Immature natural killer cell (primary cell): Measurements from ENCODE around the gene SUMO3. TPM values are rescaled to one million over a fixed set of nuclear protein-coding genes. Genes with fewer than 3 reads are reported as not detected.

ENCODE experiments used
- DNase-seq, 3 donors: peaks; one replicate each; pipeline ENCODE4 v3.0.0; 2022; ENCODE audit warnings: mixed read lengths in 1 of 3
- H3K27ac Mint-ChIP-seq, 6 donors: one replicate each; pipeline ENCODE4 v1.8.0; 2020; ENCODE audit warnings: mixed read lengths in 6 of 6, mild to moderate bottlenecking in 5 of 6, inconsistent platforms in 4 of 6, moderate library complexity in 3 of 6
- H3K27me3 Mint-ChIP-seq, 3 donors: one replicate each; pipeline ENCODE4 v1.8.0; 2020 to 2021; ENCODE audit warnings: low read depth in 3 of 3, mild to moderate bottlenecking in 3 of 3, mixed read lengths in 3 of 3, moderate library complexity in 3 of 3, inconsistent platforms in 1 of 3
- H3K36me3 Mint-ChIP-seq, 3 donors: one replicate each; pipeline ENCODE4 v1.8.0; 2020; ENCODE audit warnings: mixed read lengths in 3 of 3, inconsistent platforms in 2 of 3, mild to moderate bottlenecking in 2 of 3
- H3K4me1 Mint-ChIP-seq, 2 donors: one replicate each; pipeline ENCODE4 v1.8.0; 2020; ENCODE audit warnings: inconsistent platforms in 2 of 2, mild to moderate bottlenecking in 2 of 2, mixed read lengths in 2 of 2, moderate library complexity in 1 of 2
- H3K4me3 Mint-ChIP-seq, 5 donors: one replicate each; pipeline ENCODE4 v1.8.0; 2020; ENCODE audit warnings: mild to moderate bottlenecking in 5 of 5, mixed read lengths in 5 of 5, inconsistent platforms in 3 of 5, moderate library complexity in 3 of 5
- H3K9me3 Mint-ChIP-seq, 6 donors: one replicate each; pipeline ENCODE4 v1.8.0; 2020; ENCODE audit warnings: mild to moderate bottlenecking in 6 of 6, mixed read lengths in 6 of 6, inconsistent platforms in 4 of 6, moderate library complexity in 3 of 6
- polyA plus RNA-seq, 3 donors: library from polyadenylated mRNA; unstranded; fragments of 300-500 nt; fragmentation: Illumina TruSeq; gene quantifications; one replicate each; pipeline ENCODE4 v1.2.3, GENCODE V29; 2021

Gene SUMO3
- polyA plus RNA-seq, 3 donors from 2014 or later: 85.2 to 95.7 (median 87.4) TPM

GRCh38 chr21:44815852-44816628 is 1.8 kb downstream of the SUMO3 start:
- no peak for DNase-seq
- H3K36me3 Mint-ChIP-seq: peaks cover under 1 to 4% (median 4%) of the 10 kb centered on the region in 3 donors
- peaks cover 0 to 2% (median 0%) of the 10 kb centered on the region in 6 donors for H3K9me3 Mint-ChIP-seq
- H3K4me3 Mint-ChIP-seq: peak overlapping the region; percentile 74 to 79 (median 76)
- peaks cover 0 to 15% (median 2%) of the 10 kb centered on the region in 3 donors for H3K27me3 Mint-ChIP-seq
- H3K27ac Mint-ChIP-seq: peak overlapping the region in 4 of 6 donors; percentile 60 to 73 (median 66)
- peaks cover 0 to 13% of the 10 kb centered on the region in 2 donors for H3K4me1 Mint-ChIP-seq

GRCh38 chr21:44815225-44815624 is 2.6 kb downstream of the SUMO3 start:
- Mint-ChIP-seq H3K9me3 (peaks cover 0 to 1% (median 0%) of the 10 kb centered on the region in 6 donors), H3K4me3 (no peak overlapping the region), H3K27ac (peak overlapping the region in 1 of 6 donors; percentile 13), H3K27me3 (peaks cover 0 to 12% (median 5%) of the 10 kb centered on the region in 3 donors), H3K4me1 (peaks cover 0 to 15% of the 10 kb centered on the region in 2 donors), H3K36me3 (peaks cover 4% of the 10 kb centered on the region in 3 donors)
- DNase-seq: no peak

GRCh38 chr21:44814498-44815023 is 3.3 kb downstream of the SUMO3 start:
- DNase-seq: no peak
- Mint-ChIP-seq H3K4me3 (no peak overlapping the region), H3K9me3 (no peaks in the 10 kb centered on the region), H3K27me3 (peaks cover 0 to 10% (median 5%) of the 10 kb centered on the region in 3 donors), H3K27ac (peak overlapping the region in 2 of 6 donors; percentile 16 to 22), H3K4me1 (peaks cover 0 to 17% of the 10 kb centered on the region in 2 donors), H3K36me3 (peaks cover 4 to 6% (median 4%) of the 10 kb centered on the region in 3 donors)

- peaks cover 4 to 13% (median 10%) of the 10 kb centered on the region in 3 donors for H3K36me3 Mint-ChIP-seq
- DNase-seq: no peak
- H3K4me3 Mint-ChIP-seq: no peak overlapping the region
Observed at GRCh38 chr21:44813727-44814126, 4.1 kb downstream of the SUMO3 start.

GRCh38 chr21:44813149-44813548 is 4.7 kb downstream of the SUMO3 start:
- Mint-ChIP-seq H3K27ac (no peak overlapping the region), H3K4me1 (peaks cover 0 to 17% of the 10 kb centered on the region in 2 donors), H3K36me3 (peaks cover 4 to 13% (median 10%) of the 10 kb centered on the region in 3 donors), H3K27me3 (peaks cover 0 to 5% (median 5%) of the 10 kb centered on the region in 3 donors), H3K9me3 (no peaks in the 10 kb centered on the region), H3K4me3 (no peak overlapping the region)
- DNase-seq: no peak

More at GRCh38 chr21:44813727-44814126, 4.1 kb downstream of the SUMO3 start:
- Mint-ChIP-seq H3K27ac (no peak overlapping the region), H3K4me1 (peaks cover 0 to 17% of the 10 kb centered on the region in 2 donors), H3K9me3 (no peaks in the 10 kb centered on the region), H3K27me3 (peaks cover 0 to 5% (median 5%) of the 10 kb centered on the region in 3 donors)

- Mint-ChIP-seq H3K4me1 (peaks cover 0 to 17% of the 10 kb centered on the region in 2 donors), H3K9me3 (no peaks in the 10 kb centered on the region), H3K4me3 (no peak overlapping the region), H3K27me3 (peaks cover 0 to 5% (median 5%) of the 10 kb centered on the region in 3 donors), H3K36me3 (peaks cover 4 to 13% (median 10%) of the 10 kb centered on the region in 3 donors), H3K27ac (no peak overlapping the region)
- DNase-seq: no peak
Observed at GRCh38 chr21:44812640-44813039, 5.2 kb downstream of the SUMO3 start.

GRCh38 chr21:44810779-44811178 is 7.1 kb downstream of the SUMO3 start:
- no peaks in the 10 kb centered on the region for H3K9me3 Mint-ChIP-seq
- peaks cover 0 to 13% of the 10 kb centered on the region in 2 donors for H3K4me1 Mint-ChIP-seq
- no peak overlapping the region for H3K4me3 Mint-ChIP-seq
- DNase-seq: no peak
- peaks cover 6 to 23% (median 10%) of the 10 kb centered on the region in 3 donors for H3K36me3 Mint-ChIP-seq
- peak overlapping the region in 1 of 6 donors; percentile 10 for H3K27ac Mint-ChIP-seq
- H3K27me3 Mint-ChIP-seq: peaks cover 2 to 8% (median 2%) of the 10 kb centered on the region in 3 donors

GRCh38 chr21:44805859-44806258 is 12.0 kb downstream of the SUMO3 start:
- H3K27me3 Mint-ChIP-seq: peaks cover 5 to 10% (median 6%) of the 10 kb centered on the region in 3 donors
- no peaks in the 10 kb centered on the region for H3K9me3 Mint-ChIP-seq
- DNase-seq: no peak
- peaks cover 6 to 27% (median 9%) of the 10 kb centered on the region in 3 donors for H3K36me3 Mint-ChIP-seq
- peak overlapping the region in 1 of 6 donors; percentile 3 for H3K27ac Mint-ChIP-seq
- peaks cover 15 to 17% of the 10 kb centered on the region in 2 donors for H3K4me1 Mint-ChIP-seq
- H3K4me3 Mint-ChIP-seq: no peak overlapping the region

- Mint-ChIP-seq H3K4me3 (no peak overlapping the region), H3K9me3 (no peaks in the 10 kb centered on the region), H3K27me3 (peaks cover 3 to 11% (median 7%) of the 10 kb centered on the region in 3 donors), H3K27ac (no peak overlapping the region), H3K36me3 (peaks cover 6 to 26% (median 9%) of the 10 kb centered on the region in 3 donors), H3K4me1 (peaks cover 21 to 23% of the 10 kb centered on the region in 2 donors)
- no peak for DNase-seq
Observed at GRCh38 chr21:44805226-44805625, 12.6 kb downstream of the SUMO3 start.

- H3K36me3 Mint-ChIP-seq: peaks cover 6 to 24% (median 9%) of the 10 kb centered on the region in 3 donors
- H3K27me3 Mint-ChIP-seq: peaks cover 3 to 11% (median 7%) of the 10 kb centered on the region in 3 donors
- H3K9me3 Mint-ChIP-seq: no peaks in the 10 kb centered on the region
- DNase-seq: no peak
- no peak overlapping the region for H3K4me3 Mint-ChIP-seq
- H3K27ac Mint-ChIP-seq: no peak overlapping the region
- peaks cover 24 to 28% of the 10 kb centered on the region in 2 donors for H3K4me1 Mint-ChIP-seq
Observed at GRCh38 chr21:44804762-44805161, 13.1 kb downstream of the SUMO3 start.

- peak overlapping the region in 3 of 5 donors; percentile 88 to 91 (median 89) for H3K4me3 Mint-ChIP-seq
- no peaks in the 10 kb centered on the region for H3K9me3 Mint-ChIP-seq
- DNase-seq: no peak
- H3K27ac Mint-ChIP-seq: no peak overlapping the region
- H3K27me3 Mint-ChIP-seq: peaks cover 3 to 11% (median 7%) of the 10 kb centered on the region in 3 donors
- peaks cover under 1 to 17% (median 9%) of the 10 kb centered on the region in 3 donors for H3K36me3 Mint-ChIP-seq
- peaks cover 26 to 37% of the 10 kb centered on the region in 2 donors for H3K4me1 Mint-ChIP-seq
Observed at GRCh38 chr21:44803651-44804050, 14.2 kb downstream of the SUMO3 start.

GRCh38 chr21:44802396-44803153 is 15.3 kb downstream of the SUMO3 start:
- Mint-ChIP-seq H3K4me1 (peaks cover 26 to 43% of the 10 kb centered on the region in 2 donors), H3K9me3 (no peaks in the 10 kb centered on the region), H3K27ac (peak overlapping the region; percentile 44 to 90 (median 80)), H3K36me3 (peaks cover 4 to 17% (median 9%) of the 10 kb centered on the region in 3 donors), H3K4me3 (peak overlapping the region; percentile 87 to 91 (median 89)), H3K27me3 (peaks cover 3 to 11% (median 7%) of the 10 kb centered on the region in 3 donors)
- DNase-seq: no peak
